DND-41 (cell line): ENCODE measurements around the gene LRRC10B.
A peak's percentile ranks its signal among the peaks of the same experiment; 100 is the strongest.

Experiments used
- ATAC-seq: fragments of 200-7000 bp; cut with Tn5 transposase; 3 replicates; pipeline ENCODE4 v1.9.1; 2021; ENCODE audit warnings: low read depth; ENCODE audit not compliant: insufficient read depth
- DNase-seq: peaks from one replicate; pipeline ENCODE4 v3.0.0-alpha.2; 2020
- H2AFZ ChIP-seq: 2 replicates; pipeline ENCODE4 v1.6.0; 2012; ENCODE audit warnings: low read depth, low read length
- H3K27ac ChIP-seq: 2 replicates; pipeline ENCODE4 v1.5.1; 2012; ENCODE audit warnings: low read length, inconsistent platforms
- H3K27me3 ChIP-seq: fragments of 200-600 bp; sonication (generic); 2 replicates; pipeline ENCODE4 v1.6.0; 2012; ENCODE audit warnings: low read length, mild to moderate bottlenecking, inconsistent platforms; ENCODE audit not compliant: insufficient read depth, poor library complexity
- H3K36me3 ChIP-seq: 2 replicates; pipeline ENCODE4 v1.5.1; 2012; ENCODE audit warnings: low read length, inconsistent platforms; ENCODE audit not compliant: insufficient read depth
- H3K4me1 ChIP-seq: 2 replicates; pipeline ENCODE4 v1.5.1; 2012; ENCODE audit warnings: mild to moderate bottlenecking, low read length; ENCODE audit not compliant: insufficient read depth
- H3K4me2 ChIP-seq: 2 replicates; pipeline ENCODE4 v1.6.0; 2012; ENCODE audit warnings: mild to moderate bottlenecking, moderate library complexity, low read length, inconsistent platforms; ENCODE audit not compliant: insufficient read depth
- H3K4me3 ChIP-seq, 2 experiments: fragments of 200-600 bp in 1 of 2; shearing (Covaris generic) in 1 of 2; 2 replicates each; pipeline ENCODE4 v1.5.1; 2012 to 2016; ENCODE audit warnings: inconsistent platforms in 2 of 2, low read length in 2 of 2, mild to moderate bottlenecking in 2 of 2, low read depth in 1 of 2, moderate library complexity in 1 of 2
- H3K79me2 ChIP-seq: 2 replicates; pipeline ENCODE4 v1.6.0; 2012; ENCODE audit warnings: low read length, inconsistent platforms; ENCODE audit not compliant: insufficient read depth
- H3K9ac ChIP-seq: 2 replicates; pipeline ENCODE4 v1.6.0; 2012; ENCODE audit warnings: low read depth, mild to moderate bottlenecking, inconsistent platforms, low read length, moderate library complexity
- H3K9me3 ChIP-seq: 2 replicates; pipeline ENCODE4 v1.5.1; 2012; ENCODE audit warnings: low read length, moderate library complexity, mild to moderate bottlenecking, inconsistent platforms; ENCODE audit not compliant: insufficient read depth, severe bottlenecking
- H4K20me1 ChIP-seq: 2 replicates; pipeline ENCODE4 v1.6.0; 2012; ENCODE audit warnings: low read length; ENCODE audit not compliant: insufficient read depth
- CTCF ChIP-seq: IDR thresholded peaks from 2 replicates; pipeline ENCODE4 v1.5.1; 2012; ENCODE audit warnings: borderline replicate concordance, low read length, moderate library complexity, mild to moderate bottlenecking; ENCODE audit not compliant: poor library complexity, severe bottlenecking; ENCODE audit errors: extremely low read depth
- EZH2 ChIP-seq: IDR thresholded peaks from 3 replicates; pipeline ENCODE4 v1.6.1; 2012; ENCODE audit warnings: borderline replicate concordance, low read depth, mild to moderate bottlenecking, moderate library complexity, low read length, inconsistent platforms; ENCODE audit not compliant: severe bottlenecking

The LRRC10B gene

GRCh38 chr11:61545921-61546320 lies 37.4 kb downstream of the LRRC10B start:
- H4K20me1 ChIP-seq = peaks cover 13% of the 10 kb centered on the region
- peaks cover 3% of the 10 kb centered on the region for H3K27me3 ChIP-seq
- TF ChIP-seq EZH2 (no peak), CTCF (no peak)
- ATAC-seq = no peak
- no peak overlapping the region for H3K4me2 ChIP-seq
- H3K9ac ChIP-seq = no peak overlapping the region
- no peaks in the 10 kb centered on the region for H3K9me3 ChIP-seq
- H3K79me2 ChIP-seq = no peaks in the 10 kb centered on the region
- no peak overlapping the region for H3K4me3 ChIP-seq
- H2AFZ ChIP-seq = no peak overlapping the region
- H3K36me3 ChIP-seq = no peaks in the 10 kb centered on the region
- no peak for DNase-seq
- H3K4me1 ChIP-seq = no peaks in the 10 kb centered on the region
- H3K27ac ChIP-seq = no peak overlapping the region

GRCh38 chr11:61546663-61547062 lies 38.1 kb downstream of the LRRC10B start:
- ATAC-seq = no peak
- Histone ChIP-seq H3K79me2 (no peaks in the 10 kb centered on the region), H3K4me2 (no peak overlapping the region)

GRCh38 chr11:61547246-61547645 lies 38.7 kb downstream of the LRRC10B start:
- H3K36me3 ChIP-seq = no peaks in the 10 kb centered on the region
- no peaks in the 10 kb centered on the region for H3K79me2 ChIP-seq
- no peak overlapping the region for H3K4me2 ChIP-seq
- no peaks in the 10 kb centered on the region for H3K4me1 ChIP-seq
- H3K27ac ChIP-seq = no peak overlapping the region
- DNase-seq (no peak), ATAC-seq (no peak)
- peaks cover 21% of the 10 kb centered on the region for H4K20me1 ChIP-seq
- H3K9ac ChIP-seq = no peak overlapping the region
- peaks cover 3% of the 10 kb centered on the region for H3K27me3 ChIP-seq
- no peak overlapping the region for H3K4me3 ChIP-seq
- TF ChIP-seq CTCF (no peak), EZH2 (no peak)
- no peak overlapping the region for H2AFZ ChIP-seq
- H3K9me3 ChIP-seq = no peaks in the 10 kb centered on the region

More at GRCh38 chr11:61546663-61547062, 38.1 kb downstream of the LRRC10B start:
- Histone ChIP-seq H3K4me3 (no peak overlapping the region), H3K27ac (no peak overlapping the region), H4K20me1 (peaks cover 15% of the 10 kb centered on the region), H3K4me1 (no peaks in the 10 kb centered on the region), H3K27me3 (peaks cover 3% of the 10 kb centered on the region), H3K9ac (no peak overlapping the region), H2AFZ (no peak overlapping the region), H3K36me3 (no peaks in the 10 kb centered on the region), H3K9me3 (no peaks in the 10 kb centered on the region)
- TF ChIP-seq EZH2 = no peak
- TF ChIP-seq CTCF = no peak
- DNase-seq = peak; percentile 37

GRCh38 chr11:61549177-61549576 lies 40.6 kb downstream of the LRRC10B start:
- ATAC-seq (no peak), DNase-seq (no peak)
- H3K9me3 ChIP-seq = no peaks in the 10 kb centered on the region
- H3K9ac ChIP-seq = no peak overlapping the region
- no peak overlapping the region for H2AFZ ChIP-seq
- H4K20me1 ChIP-seq = peaks cover 26% of the 10 kb centered on the region
- no peaks in the 10 kb centered on the region for H3K79me2 ChIP-seq
- no peaks in the 10 kb centered on the region for H3K36me3 ChIP-seq
- peaks cover 7% of the 10 kb centered on the region for H3K27me3 ChIP-seq
- no peaks in the 10 kb centered on the region for H3K4me1 ChIP-seq
- no peak for TF ChIP-seq EZH2
- TF ChIP-seq CTCF = no peak
- no peak overlapping the region for H3K4me2 ChIP-seq
- no peak overlapping the region for H3K4me3 ChIP-seq
- H3K27ac ChIP-seq = no peak overlapping the region
